Common myeloid progenitor, CD34-positive (primary cell): ENCODE measurements around the gene PPP1R9A.

ENCODE experiments used
- CTCF ChIA-PET: fragments of 350-600 bp; sonication (Branson Sonifier 250); formaldehyde crosslinking; loops from one replicate; lab custom pipeline; 2021; ENCODE audit warnings: antibody characterized with exemption; lab: Charles Lee
- POLR2A ChIA-PET: fragments of 350-600 bp; sonication (Branson Sonifier 250); formaldehyde crosslinking; loops from one replicate; lab custom pipeline; 2021; ENCODE audit warnings: antibody characterized with exemption; lab: Charles Lee
- DNase-seq, 3 donors: peaks; one replicate each; pipeline versions ENCODE4 v3.0.0 to v3.0.0-alpha.2; 2013
- H3K27ac ChIP-seq, 2 experiments: 1 replicate in 1 of 2; 2 replicates in 1 of 2; pipeline ENCODE4 v1.7.0; 2013; ENCODE audit warnings: inconsistent platforms in 2 of 2, low read length in 2 of 2, mild to moderate bottlenecking in 2 of 2, low read depth in 1 of 2, moderate library complexity in 1 of 2; ENCODE audit not compliant: severe bottlenecking in 2 of 2, insufficient read depth in 1 of 2, poor library complexity in 1 of 2
- H3K27me3 ChIP-seq, 5 experiments: replicated peaks in 2 of 5; 1 replicate in 3 of 5; 2 replicates in 2 of 5; pipeline versions ENCODE4 v1.6.1 to v1.7.0; 2013; ENCODE audit warnings: low read length in 4 of 5, mild to moderate bottlenecking in 2 of 5, moderate library complexity in 2 of 5, inconsistent platforms in 1 of 5; ENCODE audit not compliant: insufficient read depth in 5 of 5, control insufficient read depth in 4 of 5
- H3K36me3 ChIP-seq, 4 experiments: 1 replicate in 2 of 4; 2 replicates in 2 of 4; pipeline versions ENCODE4 v1.6.1 to v1.7.0; 2013; ENCODE audit warnings: low read length in 3 of 4, control low read depth in 1 of 4, mild to moderate bottlenecking in 1 of 4; ENCODE audit not compliant: control insufficient read depth in 4 of 4, insufficient read depth in 4 of 4
- H3K4me1 ChIP-seq, 4 experiments: 1 replicate in 3 of 4; 2 replicates in 1 of 4; pipeline versions ENCODE4 v1.6.1 to v1.7.1; 2013; ENCODE audit warnings: low read length in 3 of 4, mild to moderate bottlenecking in 3 of 4, control low read depth in 1 of 4, inconsistent platforms in 1 of 4, moderate library complexity in 1 of 4; ENCODE audit not compliant: control insufficient read depth in 4 of 4, insufficient read depth in 4 of 4; ENCODE audit errors: control extremely low read depth in 1 of 4
- H3K4me3 ChIP-seq, 7 experiments: 1 replicate in 4 of 7; 2 replicates in 3 of 7; pipeline versions ENCODE4 v1.5.1 to v1.7.0; 2013; ENCODE audit warnings: mild to moderate bottlenecking in 7 of 7, low read length in 6 of 7, moderate library complexity in 6 of 7, inconsistent platforms in 2 of 7, low read depth in 2 of 7, control low read depth in 1 of 7; ENCODE audit not compliant: insufficient read depth in 4 of 7, control insufficient read depth in 1 of 7; ENCODE audit errors: extremely low read depth in 1 of 7
- H3K9me3 ChIP-seq, 5 experiments: 1 replicate in 4 of 5; 2 replicates in 1 of 5; pipeline versions ENCODE4 v1.6.1 to v1.7.1; 2013; ENCODE audit warnings: low read length in 4 of 5, mild to moderate bottlenecking in 2 of 5, inconsistent platforms in 1 of 5, low read depth in 1 of 5, moderate library complexity in 1 of 5; ENCODE audit not compliant: control insufficient read depth in 4 of 5, insufficient read depth in 2 of 5; ENCODE audit errors: control extremely low read depth in 1 of 5
- WGBS: methylation state at CpG from one replicate; pipeline ENCODE4 v1.1.5; 2013; ENCODE audit not compliant: insufficient coverage; 5-methylcytosine and 5-hydroxymethylcytosine counted together

PPP1R9A gene

GRCh38 chr7:95047291-95047690 lies 139.9 kb downstream of the PPP1R9A start:
- POLR2A ChIA-PET, result no interaction called here
- H3K27ac ChIP-seq, result no peak overlapping the region

DNA sequence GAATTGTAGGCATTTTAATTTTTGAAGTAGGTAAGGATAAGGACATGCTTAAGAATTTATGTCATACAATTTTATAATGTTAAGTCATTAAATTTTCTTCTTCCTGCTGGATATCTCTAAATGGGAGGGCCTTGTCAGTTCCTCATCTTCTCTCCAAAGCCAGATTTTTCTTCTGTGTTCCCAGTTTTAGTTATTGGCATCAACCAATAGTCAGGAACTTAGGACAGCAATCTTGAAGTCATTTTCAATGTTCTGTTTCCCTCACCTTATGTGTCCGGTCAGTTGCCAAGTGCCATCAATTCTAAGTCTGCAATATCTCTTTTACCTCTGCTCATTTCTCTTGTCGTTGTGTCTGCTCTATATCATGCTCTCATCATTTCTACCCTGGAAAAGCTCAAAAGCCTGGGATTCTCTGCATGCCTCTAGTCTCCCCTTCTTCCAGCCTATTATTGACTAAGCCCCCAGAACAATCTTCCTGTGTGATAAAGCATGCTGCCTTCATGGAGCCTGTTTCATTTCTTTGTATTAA lies 145.2 kb downstream of the PPP1R9A start:
- WGBS, result 100% methylated on average over 2 of the region's 2 CpGs
- CTCF ChIA-PET, result no interaction called here
- POLR2A ChIA-PET, result no interaction called here

More at GRCh38 chr7:95047291-95047690, 139.9 kb downstream of the PPP1R9A start:
- CTCF ChIA-PET, result interaction anchor here (1.0 to 1.3 kb wide), 2 partner anchors 100 to 299 kb away, joined by 3 read pairs; no protein-coding TSS in a partner anchor
- Histone ChIP-seq H3K4me3 (no peak overlapping the region), H3K9me3 (no peaks in the 10 kb centered on the region), H3K36me3 (no peaks in the 10 kb centered on the region), H3K4me1 (peaks cover 0 to 4% (median 0%) of the 10 kb centered on the region in 4 experiments), H3K27me3 (no peaks in the 10 kb centered on the region)
- no peak for DNase-seq

DNA sequence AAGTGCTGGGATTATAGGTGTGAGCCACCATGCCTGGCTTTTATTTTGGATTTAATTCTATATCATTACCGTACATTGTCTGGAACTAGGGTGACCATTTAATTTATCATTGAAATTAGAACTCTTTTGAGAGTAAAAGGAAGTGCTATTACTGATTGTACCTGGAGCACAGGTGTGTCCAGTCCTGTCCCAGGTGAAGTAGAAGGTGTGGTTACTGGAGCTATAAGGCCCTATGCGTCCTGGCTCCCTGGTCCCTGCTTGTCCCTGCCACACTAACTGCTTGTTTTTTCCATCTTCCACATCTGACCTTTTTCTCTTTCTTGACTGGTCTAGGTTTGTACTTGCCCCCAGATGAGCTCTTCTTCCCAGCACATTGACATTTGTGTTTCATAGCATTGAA lies 147.0 kb downstream of the PPP1R9A start:
- Histone ChIP-seq H3K4me1 (no peaks in the 10 kb centered on the region), H3K4me3 (no peak overlapping the region), H3K27ac (no peak overlapping the region), H3K36me3 (no peaks in the 10 kb centered on the region), H3K9me3 (no peaks in the 10 kb centered on the region), H3K27me3 (no peaks in the 10 kb centered on the region)
- DNase-seq, result no peak
- ChIA-PET CTCF (no interaction called here), POLR2A (no interaction called here)
- no CpG with 5 or more reads among the region's 2 CpGs for WGBS

More for the DNA sequence above, 145.2 kb downstream of the PPP1R9A start:
- Histone ChIP-seq H3K27me3 (no peaks in the 10 kb centered on the region), H3K36me3 (no peaks in the 10 kb centered on the region), H3K4me1 (no peaks in the 10 kb centered on the region), H3K27ac (no peak overlapping the region), H3K9me3 (no peaks in the 10 kb centered on the region), H3K4me3 (no peak overlapping the region)
- no peak for DNase-seq

GRCh38 chr7:95055295-95055694 lies 147.9 kb downstream of the PPP1R9A start:
- Histone ChIP-seq H3K4me1 (no peaks in the 10 kb centered on the region), H3K4me3 (no peak overlapping the region), H3K27ac (no peak overlapping the region), H3K36me3 (no peaks in the 10 kb centered on the region), H3K9me3 (no peaks in the 10 kb centered on the region), H3K27me3 (no peaks in the 10 kb centered on the region)
- 100% methylated on average over 1 of the region's 1 CpG for WGBS
- no peak for DNase-seq
- POLR2A ChIA-PET, result no interaction called here
- CTCF ChIA-PET, result no interaction called here

GRCh38 chr7:95056107-95056739 lies 148.8 kb downstream of the PPP1R9A start:
- DNase-seq, result no peak
- no peaks in the 10 kb centered on the region for H3K9me3 ChIP-seq
- ChIA-PET POLR2A (no interaction called here), CTCF (no interaction called here)
- no peak overlapping the region for H3K27ac ChIP-seq
- WGBS, result no CpG with 5 or more reads among the region's 1 CpG
- no peak overlapping the region for H3K4me3 ChIP-seq
- H3K4me1 ChIP-seq, result no peaks in the 10 kb centered on the region
- H3K36me3 ChIP-seq, result no peaks in the 10 kb centered on the region
- no peaks in the 10 kb centered on the region for H3K27me3 ChIP-seq

DNA sequence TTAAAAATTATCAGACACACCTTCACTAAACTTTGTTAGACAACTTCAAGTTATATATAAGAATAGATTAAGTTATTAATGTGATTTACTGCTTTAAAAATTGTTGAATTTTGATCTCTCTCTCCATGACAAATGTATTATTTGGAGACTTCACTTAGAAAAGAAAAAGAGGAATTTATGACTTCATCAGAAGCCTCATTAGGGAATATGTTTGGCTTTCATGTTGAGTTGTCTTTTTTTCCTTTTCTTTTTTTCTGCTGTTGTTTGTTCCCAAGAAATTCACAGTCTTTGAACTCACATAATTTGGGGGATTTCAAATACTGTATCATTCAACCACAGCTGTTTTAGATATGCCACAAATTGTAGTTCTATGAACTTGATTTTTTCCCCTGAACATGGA lies 149.5 kb downstream of the PPP1R9A start:
- no peak for DNase-seq
- ChIA-PET POLR2A (no interaction called here), CTCF (no interaction called here)
- H3K9me3 ChIP-seq, result no peaks in the 10 kb centered on the region
- no peaks in the 10 kb centered on the region for H3K36me3 ChIP-seq
- H3K4me1 ChIP-seq, result no peaks in the 10 kb centered on the region
- H3K27me3 ChIP-seq, result no peaks in the 10 kb centered on the region
- no peak overlapping the region for H3K4me3 ChIP-seq
- H3K27ac ChIP-seq, result no peak overlapping the region

- H3K27ac ChIP-seq, result no peak overlapping the region
- H3K36me3 ChIP-seq, result no peaks in the 10 kb centered on the region
- POLR2A ChIA-PET, result no interaction called here
- no peak for DNase-seq
- no peaks in the 10 kb centered on the region for H3K27me3 ChIP-seq
- no peaks in the 10 kb centered on the region for H3K9me3 ChIP-seq
- no peak overlapping the region for H3K4me3 ChIP-seq
- CTCF ChIA-PET, result no interaction called here
- no peaks in the 10 kb centered on the region for H3K4me1 ChIP-seq
- 97% methylated on average over 4 of the region's 4 CpGs for WGBS
Observed at GRCh38 chr7:95059842-95060313, 152.5 kb downstream of the PPP1R9A start.
